ENCODE results near the gene IL32.

GRCh38 chr16:3017344-3017743, 48.1 kb upstream of the IL32 start:
- no peak for TF ChIP-seq EZH2 (IDR thresholded peaks at IDR 0.05; ENCODE audit: borderline replicate concordance, low read length)
- TF ChIP-seq, protein P1, sequence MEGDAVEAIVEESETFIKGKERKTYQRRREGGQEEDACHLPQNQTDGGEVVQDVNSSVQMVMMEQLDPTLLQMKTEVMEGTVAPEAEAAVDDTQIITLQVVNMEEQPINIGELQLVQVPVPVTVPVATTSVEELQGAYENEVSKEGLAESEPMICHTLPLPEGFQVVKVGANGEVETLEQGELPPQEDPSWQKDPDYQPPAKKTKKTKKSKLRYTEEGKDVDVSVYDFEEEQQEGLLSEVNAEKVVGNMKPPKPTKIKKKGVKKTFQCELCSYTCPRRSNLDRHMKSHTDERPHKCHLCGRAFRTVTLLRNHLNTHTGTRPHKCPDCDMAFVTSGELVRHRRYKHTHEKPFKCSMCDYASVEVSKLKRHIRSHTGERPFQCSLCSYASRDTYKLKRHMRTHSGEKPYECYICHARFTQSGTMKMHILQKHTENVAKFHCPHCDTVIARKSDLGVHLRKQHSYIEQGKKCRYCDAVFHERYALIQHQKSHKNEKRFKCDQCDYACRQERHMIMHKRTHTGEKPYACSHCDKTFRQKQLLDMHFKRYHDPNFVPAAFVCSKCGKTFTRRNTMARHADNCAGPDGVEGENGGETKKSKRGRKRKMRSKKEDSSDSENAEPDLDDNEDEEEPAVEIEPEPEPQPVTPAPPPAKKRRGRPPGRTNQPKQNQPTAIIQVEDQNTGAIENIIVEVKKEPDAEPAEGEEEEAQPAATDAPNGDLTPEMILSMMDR (IDR thresholded peaks at IDR 0.05; ENCODE audit: low read length): no peak
